Dermis blood vessel endothelial cell (primary cell): ENCODE results near the gene TBC1D30. TPM values are rescaled to one million over a fixed set of nuclear protein-coding genes. Genes with fewer than 3 reads are reported as not detected.
A peak's percentile ranks its signal among the peaks of the same experiment; 100 is the strongest.
"Not testable (repeated sequence)": the region's sequence is repeated elsewhere in the genome, so short reads cannot be mapped to it uniquely, and the experiment has no call there.

Source experiments
- DNase-seq: peaks from one replicate; pipeline ENCODE4 v3.0.0; 2010
- total RNA-seq: library from RNA; depleted of rRNA; stranded (reverse); fragments of >200 nt; gene quantifications from 2 replicates; pipeline ENCODE4 v1.2.3, GENCODE V29; 2014

TBC1D30 gene, protein sequence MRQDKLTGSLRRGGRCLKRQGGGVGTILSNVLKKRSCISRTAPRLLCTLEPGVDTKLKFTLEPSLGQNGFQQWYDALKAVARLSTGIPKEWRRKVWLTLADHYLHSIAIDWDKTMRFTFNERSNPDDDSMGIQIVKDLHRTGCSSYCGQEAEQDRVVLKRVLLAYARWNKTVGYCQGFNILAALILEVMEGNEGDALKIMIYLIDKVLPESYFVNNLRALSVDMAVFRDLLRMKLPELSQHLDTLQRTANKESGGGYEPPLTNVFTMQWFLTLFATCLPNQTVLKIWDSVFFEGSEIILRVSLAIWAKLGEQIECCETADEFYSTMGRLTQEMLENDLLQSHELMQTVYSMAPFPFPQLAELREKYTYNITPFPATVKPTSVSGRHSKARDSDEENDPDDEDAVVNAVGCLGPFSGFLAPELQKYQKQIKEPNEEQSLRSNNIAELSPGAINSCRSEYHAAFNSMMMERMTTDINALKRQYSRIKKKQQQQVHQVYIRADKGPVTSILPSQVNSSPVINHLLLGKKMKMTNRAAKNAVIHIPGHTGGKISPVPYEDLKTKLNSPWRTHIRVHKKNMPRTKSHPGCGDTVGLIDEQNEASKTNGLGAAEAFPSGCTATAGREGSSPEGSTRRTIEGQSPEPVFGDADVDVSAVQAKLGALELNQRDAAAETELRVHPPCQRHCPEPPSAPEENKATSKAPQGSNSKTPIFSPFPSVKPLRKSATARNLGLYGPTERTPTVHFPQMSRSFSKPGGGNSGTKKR
- 19.6 and 19.9 TPM in 2 replicates for total RNA-seq

DNA sequence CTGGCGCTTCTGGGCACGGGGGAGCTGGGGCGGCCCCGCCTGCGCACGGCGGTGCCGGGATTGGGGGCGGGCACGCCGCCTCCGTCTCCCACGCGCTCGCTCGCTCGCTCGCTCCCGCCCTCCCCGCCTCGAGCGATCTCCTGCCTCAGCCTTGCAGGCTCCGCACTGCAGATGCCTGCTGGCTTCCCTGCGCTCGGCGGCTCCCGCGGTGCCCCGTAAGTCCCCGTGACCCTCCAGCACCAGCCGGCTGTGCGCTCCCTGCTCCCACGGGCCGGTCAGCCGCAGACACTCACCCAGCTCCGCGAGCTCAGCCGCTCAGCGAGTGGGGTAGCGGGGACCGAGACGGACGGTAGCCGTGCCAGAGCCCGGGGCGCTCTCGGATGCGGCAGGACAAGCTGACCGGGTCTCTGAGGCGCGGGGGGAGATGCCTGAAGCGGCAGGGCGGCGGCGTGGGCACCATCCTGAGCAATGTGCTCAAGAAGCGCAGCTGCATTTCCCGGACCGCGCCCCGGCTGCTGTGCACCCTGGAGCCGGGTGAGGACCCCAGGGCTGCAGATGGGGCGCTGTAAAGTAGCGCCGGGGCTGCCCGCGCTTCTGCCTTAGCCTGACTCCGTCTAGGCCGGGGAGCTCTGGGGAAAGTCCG is at the start of gene TBC1D30:
Gene TBC1D30, plus strand, starts transcription at position 148 of the 643 bp plus-strand sequence. Its CDS starts 233 bp downstream, at position 381.
- peak; percentile 49 for DNase-seq

- DNase-seq, result not testable (repeated sequence)
Observed at GRCh38 chr12:64775147-64775736, 49.2 kb upstream of the TBC1D30 start.

GRCh38 chr12:64779354-64779974 is 45.0 kb upstream of the TBC1D30 start:
- no peak for DNase-seq

GRCh38 chr12:64780132-64780530 is 44.3 kb upstream of the TBC1D30 start:
- DNase-seq, result no peak

GRCh38 chr12:64780531-64781279 is 43.7 kb upstream of the TBC1D30 start:
- DNase-seq, result peak; percentile 53

GRCh38 chr12:64781280-64782190 is 42.9 kb upstream of the TBC1D30 start:
- DNase-seq, result peak; percentile 37

DNA sequence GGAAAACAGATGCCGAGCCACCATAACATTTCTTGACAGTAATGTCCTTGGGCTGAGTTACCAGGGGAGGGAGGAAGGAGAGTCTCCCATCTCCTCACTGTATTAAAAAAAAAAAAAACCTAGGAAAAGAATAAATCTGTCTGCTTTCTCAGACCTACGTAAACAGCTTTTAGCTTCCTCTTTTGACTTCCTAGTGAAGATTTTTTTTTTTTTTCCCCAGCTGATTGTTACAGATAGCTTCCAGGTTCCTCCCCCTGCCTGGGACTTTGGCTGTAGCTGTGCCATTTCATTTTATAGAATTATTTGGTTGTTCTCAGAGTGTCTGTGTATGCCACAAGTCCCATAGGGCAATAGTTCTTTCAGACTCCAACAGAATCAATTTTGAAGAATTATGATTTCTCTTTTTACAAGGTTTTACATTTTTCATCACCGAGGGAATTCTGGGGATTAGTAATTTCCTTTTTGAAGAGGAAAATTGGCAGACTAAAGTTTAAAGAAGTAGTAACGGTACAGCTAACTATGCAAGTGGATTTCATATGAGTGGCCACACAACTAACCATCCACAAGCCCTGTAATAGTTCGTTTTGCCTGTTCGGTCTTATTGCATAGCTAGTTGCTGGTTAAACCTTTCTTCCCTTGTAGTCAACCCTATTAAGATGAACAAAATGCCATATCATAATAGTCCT is 42.1 kb upstream of the TBC1D30 start:
- peak; percentile 68 for DNase-seq

GRCh38 chr12:64785838-64786237 is 38.6 kb upstream of the TBC1D30 start:
- DNase-seq, result no peak

DNA sequence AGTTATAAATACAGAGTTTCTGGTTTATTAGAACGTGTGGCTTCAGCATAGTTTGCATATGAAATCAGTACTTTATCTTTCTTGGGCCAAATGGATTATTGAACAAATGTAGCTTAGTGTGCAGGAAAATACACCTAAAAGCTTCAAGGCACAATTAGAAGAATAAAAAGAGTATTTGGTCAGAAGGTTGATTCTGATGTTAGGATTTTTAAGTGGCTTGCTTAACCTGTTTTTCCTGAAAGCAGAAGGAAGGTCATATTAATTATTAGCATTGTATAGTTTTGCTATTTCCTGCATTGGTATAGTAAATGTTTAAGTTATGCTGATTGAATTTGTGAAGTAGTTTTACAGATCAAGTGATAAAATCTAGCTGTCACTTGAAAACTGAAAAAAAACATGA is 34.3 kb upstream of the TBC1D30 start:
- no peak for DNase-seq

- DNase-seq, result no peak
Observed at GRCh38 chr12:64791036-64791435, 33.4 kb upstream of the TBC1D30 start.

DNA sequence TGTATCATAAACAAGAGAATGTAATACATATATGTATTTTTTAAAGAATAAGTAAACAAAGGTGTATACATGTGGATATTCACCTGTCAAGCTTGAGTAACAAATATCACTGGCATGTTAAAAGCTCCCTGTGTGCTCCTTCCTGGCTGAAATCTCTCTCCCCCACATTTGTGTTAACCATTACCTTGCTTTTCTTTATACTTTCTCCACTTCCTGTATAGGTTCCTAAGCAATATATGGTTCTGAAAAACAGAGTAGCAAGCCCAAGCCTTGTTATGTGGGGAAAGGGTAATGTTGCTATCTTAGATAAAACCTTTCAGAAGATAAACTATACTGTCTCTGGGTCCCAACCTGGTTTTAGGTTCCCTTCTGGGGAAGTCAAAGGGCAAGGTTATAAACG is 32.3 kb upstream of the TBC1D30 start:
- no peak for DNase-seq

- no peak for DNase-seq
Observed at GRCh38 chr12:64793610-64794009, 30.8 kb upstream of the TBC1D30 start.

- no peak for DNase-seq
Observed at GRCh38 chr12:64794305-64794704, 30.1 kb upstream of the TBC1D30 start.

DNA sequence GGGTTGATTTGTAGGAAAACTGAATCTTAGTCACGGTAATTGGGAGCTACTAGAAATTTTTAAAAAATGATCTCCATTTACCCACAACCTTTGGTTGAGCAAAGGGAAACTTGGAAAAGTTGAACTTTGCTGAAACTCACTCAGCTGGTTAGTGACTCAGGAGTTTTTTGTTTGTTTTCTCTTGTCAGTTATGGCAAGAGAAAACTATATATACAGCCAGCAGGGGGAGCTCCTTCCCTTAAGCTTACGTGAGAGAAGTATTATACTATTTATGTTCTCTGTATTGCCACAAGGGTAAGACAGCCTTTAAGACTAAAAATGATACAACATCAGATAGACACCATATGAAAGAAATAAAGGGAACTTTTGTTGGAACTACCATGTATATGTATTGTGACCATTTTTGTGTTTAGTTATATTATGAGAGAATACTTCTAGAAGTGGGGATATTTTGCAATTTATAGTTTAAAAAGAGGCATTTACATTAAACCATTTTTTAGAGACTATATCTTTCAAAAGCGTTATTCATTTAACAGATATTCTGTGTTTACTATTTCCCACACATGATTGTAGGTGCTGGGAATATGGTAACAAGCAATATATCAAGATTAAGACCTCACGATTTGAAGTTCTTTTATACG is 28.1 kb upstream of the TBC1D30 start:
- peak; percentile 95 for DNase-seq

GRCh38 chr12:64797156-64797555 is 27.3 kb upstream of the TBC1D30 start:
- no peak for DNase-seq

- DNase-seq, result no peak
Observed at GRCh38 chr12:64798165-64798564, 26.3 kb upstream of the TBC1D30 start.

GRCh38 chr12:64800640-64801039 is 23.8 kb upstream of the TBC1D30 start:
- no peak for DNase-seq

DNA sequence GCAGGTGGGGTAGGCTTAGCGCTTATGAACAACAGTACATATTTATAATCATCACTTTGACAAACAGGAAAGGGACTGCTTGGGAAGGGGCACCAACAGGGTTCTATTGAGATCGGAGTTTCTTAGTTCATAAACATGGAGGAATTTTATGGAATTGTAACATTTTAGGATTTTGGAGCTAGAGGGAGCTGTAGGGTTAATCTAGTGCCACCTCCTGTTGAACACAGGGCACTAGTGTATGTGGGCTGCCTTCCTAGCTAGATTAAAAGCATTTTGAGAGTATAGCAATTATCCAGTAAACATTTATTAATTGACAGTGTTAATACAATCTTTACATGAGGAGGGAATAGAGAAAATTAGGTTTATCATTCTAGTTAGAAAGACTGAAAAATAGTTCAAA is 23.1 kb upstream of the TBC1D30 start:
- peak; percentile 54 for DNase-seq

- peak; percentile 67 for DNase-seq
Observed at GRCh38 chr12:64802180-64802775, 22.2 kb upstream of the TBC1D30 start.
